Liver (tissue), 9 donors: ENCODE data around the gene ALKAL2. TPM values are rescaled to one million over a fixed set of nuclear protein-coding genes. Genes with fewer than 3 reads are reported as not detected.

ENCODE experiments used
- DNase-seq: peaks from one replicate; pipeline ENCODE4 v3.0.0-alpha.2; 2017; ENCODE audit warnings: low spot score
- H3K27ac ChIP-seq, 2 donors: one replicate each; pipeline ENCODE4 v1.7.0; 2013; ENCODE audit warnings: inconsistent platforms in 2 of 2, low read length in 2 of 2, control low read depth in 1 of 2, low read depth in 1 of 2, mild to moderate bottlenecking in 1 of 2
- H3K27me3 ChIP-seq, 4 donors: one replicate each; pipeline versions ENCODE4 v1.6.1 to v1.7.0; 2013; ENCODE audit warnings: low read length in 3 of 4, inconsistent platforms in 1 of 4, mild to moderate bottlenecking in 1 of 4, moderate library complexity in 1 of 4; ENCODE audit not compliant: control insufficient read depth in 4 of 4, insufficient read depth in 4 of 4
- H3K36me3 ChIP-seq, 4 donors: one replicate each; pipeline versions ENCODE4 v1.6.1 to v1.7.0; 2013; ENCODE audit warnings: low read length in 3 of 4, mild to moderate bottlenecking in 3 of 4, low read depth in 1 of 4, moderate library complexity in 1 of 4; ENCODE audit not compliant: control insufficient read depth in 4 of 4, insufficient read depth in 3 of 4
- H3K4me1 ChIP-seq, 4 donors: one replicate each; pipeline versions ENCODE4 v1.6.1 to v1.7.0; 2013; ENCODE audit warnings: low read length in 3 of 4, mild to moderate bottlenecking in 3 of 4, moderate library complexity in 1 of 4; ENCODE audit not compliant: control insufficient read depth in 4 of 4, insufficient read depth in 4 of 4
- H3K4me3 ChIP-seq, 3 donors: one replicate each; pipeline versions ENCODE4 v1.6.1 to v1.7.0; 2013; ENCODE audit warnings: low read length in 3 of 3, control low read depth in 1 of 3, low read depth in 1 of 3, mild to moderate bottlenecking in 1 of 3
- H3K9ac ChIP-seq, 2 donors: one replicate each; pipeline ENCODE4 v1.7.0; 2013; ENCODE audit warnings: low read length in 2 of 2, mild to moderate bottlenecking in 2 of 2, moderate library complexity in 2 of 2, control low read depth in 1 of 2, low read depth in 1 of 2
- H3K9me3 ChIP-seq, 4 donors: one replicate each; pipeline versions ENCODE4 v1.6.1 to v1.7.0; 2013; ENCODE audit warnings: low read length in 3 of 4; ENCODE audit not compliant: control insufficient read depth in 4 of 4
- ATF3 ChIP-seq: IDR thresholded peaks from 2 replicates; pipeline ENCODE4 v1.6.1; 2016; ENCODE audit warnings: antibody characterized with exemption
- EGR1 ChIP-seq, 2 donors: IDR thresholded peaks; 2 replicates each; pipeline ENCODE4 v1.6.1; 2016 to 2018; ENCODE audit warnings: antibody characterized with exemption in 2 of 2, low read depth in 2 of 2
- FOXA1 ChIP-seq: IDR thresholded peaks from 2 replicates; pipeline ENCODE4 v1.6.1; 2016; ENCODE audit warnings: antibody characterized with exemption
- FOXA2 ChIP-seq: IDR thresholded peaks from 2 replicates; pipeline ENCODE4 v1.6.1; 2016; ENCODE audit warnings: antibody characterized with exemption
- GABPA ChIP-seq, 2 donors: IDR thresholded peaks in 1 of 2; conservative IDR thresholded peaks in 1 of 2; 2 replicates each; pipeline ENCODE4 v1.6.1; 2016; ENCODE audit warnings: antibody characterized with exemption in 2 of 2, mild to moderate bottlenecking in 1 of 2, moderate library complexity in 1 of 2
- HNF4A ChIP-seq, 2 donors: conservative IDR thresholded peaks; 2 replicates each; pipeline ENCODE4 v1.6.1; 2016; ENCODE audit warnings: antibody characterized with exemption in 2 of 2, mild to moderate bottlenecking in 2 of 2
- HNF4G ChIP-seq: IDR thresholded peaks from 2 replicates; pipeline ENCODE4 v1.6.1; 2016; ENCODE audit warnings: antibody characterized with exemption
- JUND ChIP-seq, 2 donors: IDR thresholded peaks; 2 replicates each; pipeline ENCODE4 v1.6.1; 2016; ENCODE audit warnings: antibody characterized with exemption in 2 of 2
- NR2F2 ChIP-seq: IDR thresholded peaks from 2 replicates; pipeline ENCODE4 v1.6.1; 2016; ENCODE audit warnings: antibody characterized with exemption
- RAD21 ChIP-seq, 2 donors: IDR thresholded peaks; 2 replicates each; pipeline ENCODE4 v1.6.1; 2016; ENCODE audit warnings: antibody characterized with exemption in 2 of 2, mild to moderate bottlenecking in 2 of 2
- RXRA ChIP-seq, 2 donors: IDR thresholded peaks; 2 replicates each; pipeline ENCODE4 v1.6.1; 2017 to 2018; ENCODE audit warnings: antibody characterized with exemption in 2 of 2, mild to moderate bottlenecking in 1 of 2
- SP1 ChIP-seq: IDR thresholded peaks from 2 replicates; pipeline ENCODE4 v1.6.1; 2018; ENCODE audit warnings: antibody characterized with exemption, mild to moderate bottlenecking
- TAF1 ChIP-seq: conservative IDR thresholded peaks from 2 replicates; pipeline ENCODE4 v1.6.1; 2016; ENCODE audit warnings: antibody characterized with exemption, mild to moderate bottlenecking
- YY1 ChIP-seq: IDR thresholded peaks from 2 replicates; pipeline ENCODE4 v1.6.1; 2016; ENCODE audit warnings: antibody characterized with exemption, mild to moderate bottlenecking
- ZBTB33 ChIP-seq: IDR thresholded peaks from 2 replicates; pipeline ENCODE4 v1.6.1; 2016; ENCODE audit warnings: antibody characterized with exemption
- WGBS: extraction: QIAGEN DNeasy Blood & Tissue Kit; methylation state at CpG from one replicate; pipeline ENCODE4 v1.1.7; 2013; 5-methylcytosine and 5-hydroxymethylcytosine counted together
- polyA plus RNA-seq, 2 donors: library from polyadenylated mRNA; stranded (reverse) in 1 of 2; unstranded in 1 of 2; fragments of 200-250 nt in 1 of 2; fragments of >200 nt in 1 of 2; fragmentation: Nextera tagmentation in 1 of 2; extraction: Ambion mirVana in 1 of 2; gene quantifications; one replicate each; pipeline versions ENCODE4 v1.2.1 to v1.2.3, GENCODE V29; 2013 to 2015
- total RNA-seq, 2 donors: library from RNA; depleted of rRNA; stranded (reverse); fragments of >200 nt; gene quantifications; one replicate each; pipeline ENCODE4 v1.2.3, GENCODE V29; 2014
- TF ChIP-seq, protein P1 (sequence below): IDR thresholded peaks from 2 replicates; pipeline ENCODE4 v1.6.1; 2016; ENCODE audit warnings: antibody characterized with exemption, mild to moderate bottlenecking
- TF ChIP-seq, protein P2 (sequence below): IDR thresholded peaks from 2 replicates; pipeline ENCODE4 v1.6.1; 2016; ENCODE audit warnings: antibody characterized with exemption
- TF ChIP-seq, protein P3 (sequence below): fragments of 150-350 bp; IDR thresholded peaks from 2 replicates; pipeline ENCODE4 v1.5.1; 2017; ENCODE audit warnings: improper control_type of control experiment, low read depth, low read length; ENCODE audit not compliant: missing input control
- donor health status: healthy.
- donor health status: healthy.
- donor health status: healthy.
- donor health status: healthy.
- donor health status: healthy.

Gene ALKAL2
- total and polyA plus RNA-seq, 4 donors: 1.6 to 3.1 (median 1.9) TPM; not detected in 1

DNA sequence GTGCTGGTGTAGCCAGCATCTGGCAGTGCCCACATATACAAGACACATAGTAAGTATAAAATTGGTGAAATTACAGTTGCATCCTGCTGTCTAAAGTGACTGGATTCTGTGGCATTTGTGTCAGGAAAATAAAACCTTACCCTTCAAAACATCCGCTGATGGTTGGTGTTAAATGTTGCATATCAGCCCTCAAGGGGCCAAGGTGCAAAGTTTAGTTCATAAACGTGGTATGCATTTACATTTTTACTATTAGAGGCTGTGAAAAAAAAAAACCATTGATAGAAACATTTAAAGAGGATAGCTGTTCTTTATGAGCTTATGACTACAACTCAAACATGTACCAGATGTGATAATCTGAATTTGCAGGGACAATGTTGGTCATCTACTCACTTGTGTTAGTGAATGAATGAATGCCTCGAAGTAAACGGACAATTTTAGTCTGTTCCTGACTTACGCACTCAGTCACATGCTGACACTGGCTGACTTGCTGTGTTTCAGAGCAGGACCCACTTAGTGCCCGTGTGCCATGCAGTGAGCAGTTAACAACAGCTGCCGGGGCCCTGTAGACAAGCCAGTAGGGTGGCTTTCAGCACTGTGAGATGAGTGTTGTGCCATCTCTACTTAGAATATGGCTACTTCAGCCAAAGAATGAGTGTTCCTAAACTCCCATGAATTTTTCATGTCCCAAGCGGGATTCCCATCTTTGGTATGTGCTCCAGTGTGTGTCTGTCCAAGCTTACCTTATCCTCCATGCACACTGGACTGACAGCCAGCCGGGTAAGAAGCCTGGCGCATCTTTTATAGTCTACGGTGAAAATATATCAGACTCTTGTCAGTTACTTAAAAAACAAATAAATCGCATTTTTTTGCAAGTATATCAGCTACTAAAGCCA lies 5.3 kb downstream of the ALKAL2 start (continued):
- TF ChIP-seq, protein P1, sequence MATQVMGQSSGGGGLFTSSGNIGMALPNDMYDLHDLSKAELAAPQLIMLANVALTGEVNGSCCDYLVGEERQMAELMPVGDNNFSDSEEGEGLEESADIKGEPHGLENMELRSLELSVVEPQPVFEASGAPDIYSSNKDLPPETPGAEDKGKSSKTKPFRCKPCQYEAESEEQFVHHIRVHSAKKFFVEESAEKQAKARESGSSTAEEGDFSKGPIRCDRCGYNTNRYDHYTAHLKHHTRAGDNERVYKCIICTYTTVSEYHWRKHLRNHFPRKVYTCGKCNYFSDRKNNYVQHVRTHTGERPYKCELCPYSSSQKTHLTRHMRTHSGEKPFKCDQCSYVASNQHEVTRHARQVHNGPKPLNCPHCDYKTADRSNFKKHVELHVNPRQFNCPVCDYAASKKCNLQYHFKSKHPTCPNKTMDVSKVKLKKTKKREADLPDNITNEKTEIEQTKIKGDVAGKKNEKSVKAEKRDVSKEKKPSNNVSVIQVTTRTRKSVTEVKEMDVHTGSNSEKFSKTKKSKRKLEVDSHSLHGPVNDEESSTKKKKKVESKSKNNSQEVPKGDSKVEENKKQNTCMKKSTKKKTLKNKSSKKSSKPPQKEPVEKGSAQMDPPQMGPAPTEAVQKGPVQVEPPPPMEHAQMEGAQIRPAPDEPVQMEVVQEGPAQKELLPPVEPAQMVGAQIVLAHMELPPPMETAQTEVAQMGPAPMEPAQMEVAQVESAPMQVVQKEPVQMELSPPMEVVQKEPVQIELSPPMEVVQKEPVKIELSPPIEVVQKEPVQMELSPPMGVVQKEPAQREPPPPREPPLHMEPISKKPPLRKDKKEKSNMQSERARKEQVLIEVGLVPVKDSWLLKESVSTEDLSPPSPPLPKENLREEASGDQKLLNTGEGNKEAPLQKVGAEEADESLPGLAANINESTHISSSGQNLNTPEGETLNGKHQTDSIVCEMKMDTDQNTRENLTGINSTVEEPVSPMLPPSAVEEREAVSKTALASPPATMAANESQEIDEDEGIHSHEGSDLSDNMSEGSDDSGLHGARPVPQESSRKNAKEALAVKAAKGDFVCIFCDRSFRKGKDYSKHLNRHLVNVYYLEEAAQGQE: no peak
- no peak for TF ChIP-seq HNF4A (conservative IDR thresholded peaks at IDR 0.05)
- no peak for TF ChIP-seq HNF4G

DNA sequence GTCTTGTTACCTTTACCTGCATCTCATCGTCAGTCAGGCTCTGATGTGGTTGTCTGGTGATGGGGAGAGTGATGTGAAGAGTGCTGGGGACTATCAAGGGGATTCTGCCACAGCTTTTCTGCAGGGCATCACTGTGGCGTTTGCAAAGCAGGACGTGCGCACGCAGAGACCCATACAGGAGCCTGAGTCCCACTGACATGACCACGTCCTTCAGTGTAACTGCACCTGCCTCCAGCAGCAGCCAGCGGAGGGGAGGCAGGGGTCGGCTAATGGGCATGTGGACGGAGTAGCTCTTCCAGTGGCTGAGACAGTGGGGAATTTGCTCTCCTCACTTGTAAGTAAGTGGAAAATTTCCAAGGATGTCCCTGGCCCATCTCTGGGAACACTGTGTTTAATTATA lies 6.5 kb downstream of the ALKAL2 start:
- Histone ChIP-seq H3K9me3 (no peaks in the 10 kb centered on the region), H3K27me3 (no peaks in the 10 kb centered on the region), H3K27ac (no peak overlapping the region), H3K4me1 (peaks cover 0 to 2% (median 0%) of the 10 kb centered on the region in 4 donors), H3K36me3 (peaks cover 4 to 37% (median 21%) of the 10 kb centered on the region in 4 donors), H3K4me3 (no peak overlapping the region), H3K9ac (no peak overlapping the region)
- WGBS: 96% methylated on average over 9 of the region's 9 CpGs
- no peak for DNase-seq
- TF ChIP-seq RXRA (IDR thresholded peaks at IDR 0.05) (no peak), TAF1 (no peak), ZBTB33 (no peak), ATF3 (no peak), HNF4A (conservative IDR thresholded peaks at IDR 0.05) (no peak), HNF4G (no peak), JUND (IDR thresholded peaks at IDR 0.05) (no peak), YY1 (no peak), GABPA (IDR thresholded peaks at IDR 0.05 in 1 of 2, conservative IDR thresholded peaks at IDR 0.05 in 1 of 2) (no peak), FOXA2 (no peak), EGR1 (IDR thresholded peaks at IDR 0.05; ENCODE audit: low read depth in 2 of 2) (no peak), NR2F2 (no peak), FOXA1 (no peak), SP1 (no peak), RAD21 (IDR thresholded peaks at IDR 0.05) (no peak)
- TF ChIP-seq, protein P2, sequence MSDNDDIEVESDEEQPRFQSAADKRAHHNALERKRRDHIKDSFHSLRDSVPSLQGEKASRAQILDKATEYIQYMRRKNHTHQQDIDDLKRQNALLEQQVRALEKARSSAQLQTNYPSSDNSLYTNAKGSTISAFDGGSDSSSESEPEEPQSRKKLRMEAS: no peak
- TF ChIP-seq, protein P1: no peak
- TF ChIP-seq, protein P3, sequence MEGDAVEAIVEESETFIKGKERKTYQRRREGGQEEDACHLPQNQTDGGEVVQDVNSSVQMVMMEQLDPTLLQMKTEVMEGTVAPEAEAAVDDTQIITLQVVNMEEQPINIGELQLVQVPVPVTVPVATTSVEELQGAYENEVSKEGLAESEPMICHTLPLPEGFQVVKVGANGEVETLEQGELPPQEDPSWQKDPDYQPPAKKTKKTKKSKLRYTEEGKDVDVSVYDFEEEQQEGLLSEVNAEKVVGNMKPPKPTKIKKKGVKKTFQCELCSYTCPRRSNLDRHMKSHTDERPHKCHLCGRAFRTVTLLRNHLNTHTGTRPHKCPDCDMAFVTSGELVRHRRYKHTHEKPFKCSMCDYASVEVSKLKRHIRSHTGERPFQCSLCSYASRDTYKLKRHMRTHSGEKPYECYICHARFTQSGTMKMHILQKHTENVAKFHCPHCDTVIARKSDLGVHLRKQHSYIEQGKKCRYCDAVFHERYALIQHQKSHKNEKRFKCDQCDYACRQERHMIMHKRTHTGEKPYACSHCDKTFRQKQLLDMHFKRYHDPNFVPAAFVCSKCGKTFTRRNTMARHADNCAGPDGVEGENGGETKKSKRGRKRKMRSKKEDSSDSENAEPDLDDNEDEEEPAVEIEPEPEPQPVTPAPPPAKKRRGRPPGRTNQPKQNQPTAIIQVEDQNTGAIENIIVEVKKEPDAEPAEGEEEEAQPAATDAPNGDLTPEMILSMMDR: no peak
